HG03439 (cell line): ENCODE data around the gene GPR156.
"Not testable (repeated sequence)": the region's sequence is repeated elsewhere in the genome, so short reads cannot be mapped to it uniquely, and the experiment has no call there.

ENCODE experiments used
- ATAC-seq: cut with Tn5 transposase; IDR thresholded peaks from one replicate; pipeline ENCODE4 v1.9.1; 2021; ENCODE audit warnings: mild to moderate bottlenecking, moderate library complexity; ENCODE audit not compliant: unreplicated experiment

The GPR156 gene

GRCh38 chr3:120284747-120285507 lies at the start of gene GPR156:
TSS of gene GPR156 (minus strand) at chr3:120285222. CDS start at chr3:120244098, 41,124 bp downstream.
- no peak for ATAC-seq

- no peak for ATAC-seq
Measured at GRCh38 chr3:120332646-120333045, 47.6 kb upstream of the GPR156 start.

- ATAC-seq: no peak
Measured at GRCh38 chr3:120331076-120331475, 46.1 kb upstream of the GPR156 start.

- no peak for ATAC-seq
Measured at GRCh38 chr3:120326784-120327183, 41.8 kb upstream of the GPR156 start.

- ATAC-seq: no peak
Measured at GRCh38 chr3:120324190-120324589, 39.2 kb upstream of the GPR156 start.

- ATAC-seq: not testable (repeated sequence)
Measured at GRCh38 chr3:120323761-120324160, 38.7 kb upstream of the GPR156 start.

GRCh38 chr3:120311863-120312794 lies 27.1 kb upstream of the GPR156 start:
- ATAC-seq: no peak

- no peak for ATAC-seq
Measured at GRCh38 chr3:120306519-120307455, 21.8 kb upstream of the GPR156 start.

- ATAC-seq: no peak
Measured at GRCh38 chr3:120304616-120305015, 19.6 kb upstream of the GPR156 start.

- ATAC-seq: no peak
Measured at GRCh38 chr3:120302361-120302760, 17.3 kb upstream of the GPR156 start.

- ATAC-seq: no peak
Measured at GRCh38 chr3:120300971-120301370, 15.9 kb upstream of the GPR156 start.

GRCh38 chr3:120299403-120299802 lies 14.4 kb upstream of the GPR156 start:
- ATAC-seq: no peak

GRCh38 chr3:120298996-120299395 lies 14.0 kb upstream of the GPR156 start:
- no peak for ATAC-seq

GRCh38 chr3:120291552-120291951 lies 6.5 kb upstream of the GPR156 start:
- not testable (repeated sequence) for ATAC-seq

GRCh38 chr3:120289636-120290035 lies 4.6 kb upstream of the GPR156 start:
- ATAC-seq: no peak

GRCh38 chr3:120286465-120286864 lies 1.4 kb upstream of the GPR156 start:
- no peak for ATAC-seq

- no peak for ATAC-seq
Measured at GRCh38 chr3:120285508-120285841, 453 bp upstream of the GPR156 start.

GRCh38 chr3:120281261-120281660 lies 3.8 kb downstream of the GPR156 start:
- ATAC-seq: no peak

- peak; percentile 83 for ATAC-seq
Measured at GRCh38 chr3:120280566-120280965, 4.5 kb downstream of the GPR156 start.

GRCh38 chr3:120280026-120280425 lies 5.0 kb downstream of the GPR156 start:
- no peak for ATAC-seq

GRCh38 chr3:120276767-120277166 lies 8.3 kb downstream of the GPR156 start:
- no peak for ATAC-seq
